HL-60 (cell line): ENCODE results near the gene OR8G5.
"Not testable (repeated sequence)": the region's sequence is repeated elsewhere in the genome, so short reads cannot be mapped to it uniquely, and the experiment has no call there.

ENCODE experiments used
- DNase-seq, 2 experiments: peaks; one replicate each; pipeline ENCODE4 v3.0.0-alpha.2; 2010 to 2020; ENCODE audit warnings: low read depth in 1 of 2, low spot score in 1 of 2
- H3K27ac ChIP-seq: fragments of 250-450 bp; sonication (Bioruptor Pico); replicated peaks from 2 replicates; pipeline ENCODE4 v1.5.1; 2020; ENCODE audit warnings: mild to moderate bottlenecking, moderate library complexity
- H3K27me3 ChIP-seq: fragments of 250-450 bp; sonication (Bioruptor Pico); 2 replicates; pipeline ENCODE4 v1.5.1; 2021; ENCODE audit warnings: mild to moderate bottlenecking, moderate library complexity; ENCODE audit not compliant: insufficient read depth, poor library complexity, severe bottlenecking
- H3K4me3 ChIP-seq: replicated peaks from 2 replicates; pipeline ENCODE4 v1.5.1; 2011; ENCODE audit warnings: mild to moderate bottlenecking, control low read depth, low read length; ENCODE audit not compliant: insufficient read depth
- CTCF ChIP-seq: IDR thresholded peaks from one replicate; pipeline ENCODE4 v1.5.1; 2011; ENCODE audit warnings: low read length, control low read depth, inconsistent platforms; ENCODE audit not compliant: insufficient read depth
- GABPA ChIP-seq: IDR thresholded peaks from 2 replicates; pipeline ENCODE4 v1.6.1; 2012; ENCODE audit warnings: low read depth
- POLR2AphosphoS5 ChIP-seq: IDR thresholded peaks from 2 replicates; pipeline ENCODE4 v1.6.1; 2012; ENCODE audit warnings: low read depth
- REST ChIP-seq: IDR thresholded peaks from 2 replicates; pipeline ENCODE4 v1.6.1; 2012; ENCODE audit warnings: low read depth; ENCODE audit not compliant: insufficient replicate concordance
- SPI1 ChIP-seq: IDR thresholded peaks from 2 replicates; pipeline ENCODE4 v1.6.1; 2012; ENCODE audit warnings: low read depth, mild to moderate bottlenecking, borderline replicate concordance

OR8G5 gene

DNA sequence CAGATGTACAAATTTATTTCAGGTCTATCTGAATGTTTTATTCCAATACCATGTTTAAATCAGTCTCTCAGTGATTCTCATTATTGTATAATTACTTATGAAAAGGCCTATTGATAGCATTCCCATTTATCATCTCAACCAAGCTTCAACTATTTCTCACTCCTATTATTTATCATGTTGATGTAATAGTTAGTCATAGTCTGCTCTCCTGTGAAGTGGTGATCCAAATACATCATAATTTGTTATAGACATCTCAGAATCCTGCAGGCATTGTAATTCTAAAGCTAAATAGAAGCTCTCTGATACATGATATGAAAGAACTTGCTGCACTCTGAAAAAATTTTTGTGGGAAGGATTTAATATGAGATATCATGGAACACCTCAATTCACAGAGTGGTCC, 37.0 kb upstream of the OR8G5 start:
- no peak for DNase-seq
- Histone ChIP-seq H3K27ac (no peak overlapping the region), H3K27me3 (no peaks in the 10 kb centered on the region), H3K4me3 (no peak overlapping the region)
- TF ChIP-seq POLR2AphosphoS5, result no peak
- TF ChIP-seq GABPA, result no peak
- TF ChIP-seq REST, result no peak
- TF ChIP-seq CTCF, result no peak
- TF ChIP-seq SPI1, result no peak

DNA sequence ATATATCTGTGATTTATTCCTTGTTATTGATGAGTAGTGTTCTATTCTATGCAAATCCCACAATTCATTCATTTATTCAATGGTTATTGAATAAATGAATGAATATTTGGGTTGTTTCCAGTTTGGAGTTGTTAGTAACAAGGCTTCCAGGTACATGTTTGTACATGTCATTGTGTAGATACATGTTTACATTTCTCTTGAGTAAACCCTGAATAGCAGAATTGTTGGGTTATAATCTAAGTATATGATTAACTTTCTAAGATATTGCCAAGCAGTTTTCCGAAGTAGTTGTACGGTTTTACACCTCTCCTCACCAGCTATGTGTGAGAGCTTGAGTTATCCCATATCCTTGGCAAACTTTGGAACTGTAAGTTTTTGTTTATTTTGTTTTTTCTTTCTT, 33.8 kb upstream of the OR8G5 start:
- no peak overlapping the region for H3K4me3 ChIP-seq
- no peaks in the 10 kb centered on the region for H3K27me3 ChIP-seq
- no peak for DNase-seq
- H3K27ac ChIP-seq, result no peak overlapping the region
- TF ChIP-seq REST (no peak), GABPA (no peak), CTCF (no peak), SPI1 (no peak), POLR2AphosphoS5 (no peak)

DNA sequence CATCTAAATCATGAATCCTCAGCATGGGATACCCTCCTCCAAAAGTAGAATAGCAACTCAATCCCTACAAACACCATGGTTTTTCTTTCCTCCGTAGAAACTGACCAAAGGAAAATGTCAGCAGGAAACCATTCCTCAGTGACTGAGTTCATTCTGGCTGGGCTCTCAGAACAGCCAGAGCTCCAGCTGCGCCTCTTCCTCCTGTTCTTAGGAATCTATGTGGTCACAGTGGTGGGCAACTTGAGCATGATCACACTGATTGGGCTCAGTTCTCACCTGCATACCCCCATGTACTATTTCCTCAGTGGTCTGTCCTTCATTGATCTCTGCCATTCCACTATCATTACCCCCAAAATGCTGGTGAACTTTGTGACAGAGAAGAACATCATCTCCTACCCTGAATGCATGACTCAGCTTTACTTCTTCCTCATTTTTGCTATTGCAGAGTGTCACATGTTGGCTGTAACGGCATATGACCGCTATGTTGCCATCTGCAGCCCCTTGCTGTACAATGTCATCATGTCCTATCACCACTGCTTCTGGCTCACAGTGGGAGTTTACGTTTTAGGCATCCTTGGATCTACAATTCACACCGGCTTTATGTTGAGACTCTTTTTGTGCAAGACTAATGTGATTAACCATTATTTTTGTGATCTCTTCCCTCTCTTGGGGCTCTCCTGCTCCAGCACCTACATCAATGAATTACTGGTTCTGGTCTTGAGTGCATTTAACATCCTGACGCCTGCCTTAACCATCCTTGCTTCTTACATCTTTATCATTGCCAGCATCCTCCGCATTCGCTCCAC, 31.4 kb upstream of the OR8G5 start:
- peak overlapping the region; percentile 79 for H3K27ac ChIP-seq
- H3K27me3 ChIP-seq, H3K4me3 ChIP-seq: not testable (repeated sequence)
- peak; percentile 54 to 90 for DNase-seq
- TF ChIP-seq POLR2AphosphoS5 (peak; percentile 70), SPI1 (0 out of 2 replicates have a peak, but pooled peaks have one; percentile 44)

GRCh38 chr11:124225471-124225870, 30.7 kb upstream of the OR8G5 start:
- Histone ChIP-seq H3K27me3 (no peaks in the 10 kb centered on the region), H3K27ac (peak overlapping the region; percentile 79), H3K4me3 (no peak overlapping the region)
- TF ChIP-seq REST, result no peak
- no peak for TF ChIP-seq CTCF
- no peak for TF ChIP-seq POLR2AphosphoS5
- TF ChIP-seq SPI1, result no peak
- TF ChIP-seq GABPA, result no peak
- no peak for DNase-seq
